Sigmoid colon (tissue), 4 donors: ENCODE measurements around the gene BRSK2.

Experiments
- CTCF ChIP-seq, 4 experiments: fragments of 450-650 bp in 3 of 4; fragments of 200-600 bp in 1 of 4; IDR thresholded peaks; one replicate each; pipeline ENCODE4 v1.5.1; 2016 to 2019; ENCODE audit warnings: antibody characterized with exemption in 4 of 4, mild to moderate bottlenecking in 3 of 4, moderate library complexity in 2 of 4
- POLR2A ChIP-seq, 2 donors: fragments of 450-650 bp; IDR thresholded peaks; one replicate each; pipeline ENCODE4 v1.6.1; 2016; ENCODE audit warnings: antibody characterized with exemption in 2 of 2, mild to moderate bottlenecking in 2 of 2, moderate library complexity in 2 of 2
- POLR2AphosphoS5 ChIP-seq, 4 donors: sonication (generic); formaldehyde crosslinking; IDR thresholded peaks; one replicate each; pipeline ENCODE4 v1.6.1; 2017; ENCODE audit warnings: antibody characterized with exemption in 4 of 4

DNA sequence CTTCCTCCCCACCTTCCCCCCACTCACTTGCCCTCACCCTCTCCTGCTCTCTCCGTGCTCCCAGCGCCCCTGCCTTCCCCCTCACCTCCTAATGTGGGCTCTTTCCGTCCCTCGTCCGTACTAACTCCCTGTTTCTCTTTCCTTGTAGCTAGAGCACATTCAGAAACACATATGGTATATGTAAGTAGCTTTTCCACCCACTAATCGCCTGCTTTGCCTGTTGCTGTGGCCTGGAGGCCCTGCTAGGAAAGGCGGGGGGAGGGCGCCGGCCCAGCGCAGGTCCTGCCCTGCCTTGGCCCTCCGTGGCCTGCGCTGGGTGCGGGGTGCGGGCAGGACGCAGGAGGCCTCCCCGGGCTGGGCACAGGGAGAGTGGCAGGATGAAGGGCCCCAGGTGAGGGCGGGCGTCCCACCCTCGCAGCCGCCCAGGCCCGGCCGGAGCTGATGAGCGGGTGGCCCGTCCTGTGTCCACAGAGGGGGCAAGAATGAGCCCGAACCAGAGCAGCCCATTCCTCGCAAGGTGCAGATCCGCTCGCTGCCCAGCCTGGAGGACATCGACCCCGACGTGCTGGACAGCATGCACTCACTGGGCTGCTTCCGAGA lies 55.2 kb downstream of the BRSK2 start:
- peak in 1 of 4 donors; percentile 31 for TF ChIP-seq POLR2AphosphoS5 (IDR thresholded peaks at IDR 0.05)
- no peak for TF ChIP-seq CTCF (IDR thresholded peaks at IDR 0.05)
- no peak for TF ChIP-seq POLR2A (IDR thresholded peaks at IDR 0.05)
